H1 (cell line): ENCODE data around the gene METRNL. TPM values are rescaled to one million over a fixed set of nuclear protein-coding genes. Genes with fewer than 3 reads are reported as not detected.

Experiments
- CTCF ChIA-PET: fragments of 300-600 bp; sonication (Branson Sonifier 250); formaldehyde crosslinking; loops from one replicate; lab custom pipeline; 2021; ENCODE audit not compliant: partially characterized antibody; lab: Charles Lee
- POLR2A ChIA-PET: fragments of 300-600 bp; sonication (Branson Sonifier 250); formaldehyde crosslinking; loops from one replicate; lab custom pipeline; 2021; ENCODE audit warnings: inconsistent platforms; ENCODE audit not compliant: partially characterized antibody; lab: Charles Lee
- DNase-seq, 2 experiments: peaks; one replicate each; pipeline versions ENCODE4 v3.0.0 to v3.0.0-alpha.2; 2010 to 2022; ENCODE audit warnings: low spot score in 2 of 2, low read depth in 1 of 2, mixed read lengths in 1 of 2
- FAIRE-seq: peaks from 2 replicates; lab custom pipeline; 2011; peaks lifted over from hg19 to GRCh38; lab: Jason Lieb, UNC
- H2AFZ ChIP-seq: 2 replicates; pipeline ENCODE4 v1.8.1; 2012; ENCODE audit warnings: low read length, inconsistent platforms
- H2AK5ac ChIP-seq: 2 replicates; pipeline ENCODE4 v1.6.1; 2013; ENCODE audit warnings: low read depth, low read length
- H2BK120ac ChIP-seq: replicated peaks from 2 replicates; pipeline ENCODE3; 2013; ENCODE audit warnings: low read depth, low read length, inconsistent platforms
- H2BK12ac ChIP-seq: 2 replicates; pipeline ENCODE4 v1.6.1; 2013; ENCODE audit warnings: low read depth, low read length
- H2BK15ac ChIP-seq: 2 replicates; pipeline ENCODE4 v1.6.1; 2013; ENCODE audit warnings: low read length
- H2BK20ac ChIP-seq: 2 replicates; pipeline ENCODE4 v1.6.1; 2013; ENCODE audit warnings: low read length
- H2BK5ac ChIP-seq: 2 replicates; pipeline ENCODE4 v1.6.1; 2013; ENCODE audit warnings: low read depth, low read length
- H3K14ac ChIP-seq: 2 replicates; pipeline ENCODE4 v1.6.1; 2013; ENCODE audit warnings: inconsistent platforms; ENCODE audit not compliant: insufficient read length
- H3K18ac ChIP-seq: 2 replicates; pipeline ENCODE4 v1.6.1; 2013; ENCODE audit warnings: low read length; ENCODE audit errors: extremely low read depth
- H3K23ac ChIP-seq: 2 replicates; pipeline ENCODE4 v1.6.1; 2013; ENCODE audit warnings: inconsistent platforms; ENCODE audit not compliant: insufficient read length
- H3K23me2 ChIP-seq: 2 replicates; pipeline ENCODE4 v1.6.1; 2013; ENCODE audit warnings: low read depth, low read length
- H3K27ac ChIP-seq: 2 replicates; pipeline ENCODE4 v1.6.1; 2011; ENCODE audit warnings: low read depth, low read length, inconsistent platforms
- H3K27me3 ChIP-seq, 4 experiments: replicated peaks in 1 of 4; 1 replicate in 1 of 4; 2 replicates in 3 of 4; pipeline versions ENCODE4 v1.6.1 to v1.8.1; 2011 to 2013; ENCODE audit warnings: low read length in 3 of 4, mild to moderate bottlenecking in 3 of 4, inconsistent platforms in 2 of 4, mixed read lengths in 2 of 4, moderate library complexity in 1 of 4; ENCODE audit not compliant: control insufficient read depth in 3 of 4, insufficient read depth in 3 of 4; ENCODE audit errors: extremely low read depth in 1 of 4
- H3K36me3 ChIP-seq, 4 experiments: 2 replicates each; pipeline versions ENCODE4 v1.6.1 to v1.8.1; 2011 to 2013; ENCODE audit warnings: mild to moderate bottlenecking in 4 of 4, low read length in 3 of 4, moderate library complexity in 2 of 4, control low read depth in 1 of 4, inconsistent platforms in 1 of 4; ENCODE audit not compliant: insufficient read depth in 4 of 4, control insufficient read depth in 2 of 4
- H3K4ac ChIP-seq: replicated peaks from 2 replicates; pipeline ENCODE3; 2013; ENCODE audit warnings: low read length, low read depth, mixed read lengths, inconsistent platforms; ENCODE audit not compliant: insufficient read length
- H3K4me1 ChIP-seq, 4 experiments: replicated peaks in 1 of 4; 1 replicate in 1 of 4; 2 replicates in 3 of 4; pipeline versions ENCODE4 v1.6.1 to v1.8.1; 2011 to 2013; ENCODE audit warnings: low read length in 3 of 4, inconsistent platforms in 2 of 4, mixed read lengths in 1 of 4; ENCODE audit not compliant: insufficient read depth in 4 of 4, control insufficient read depth in 3 of 4
- H3K4me2 ChIP-seq, 2 experiments: 2 replicates each; pipeline versions ENCODE4 v1.6.1 to v1.8.1; 2011 to 2013; ENCODE audit warnings: low read depth in 2 of 2, low read length in 2 of 2, control low read depth in 1 of 2, inconsistent platforms in 1 of 2, mild to moderate bottlenecking in 1 of 2; ENCODE audit not compliant: insufficient read depth in 1 of 2
- H3K4me3 ChIP-seq, 4 experiments: fragments of 200-600, 300-600 bp in 1 of 4; sonication (generic), shearing (Covaris generic), sonication (Bioruptor Twin) in 1 of 4; 2 replicates each; pipeline versions ENCODE4 v1.5.1 to v1.8.1; 2011 to 2016; ENCODE audit warnings: low read length in 4 of 4, low read depth in 3 of 4, control low read depth in 2 of 4, inconsistent platforms in 2 of 4, mild to moderate bottlenecking in 2 of 4, mixed read lengths in 1 of 4, moderate library complexity in 1 of 4; ENCODE audit not compliant: insufficient read depth in 2 of 4; ENCODE audit errors: extremely low read depth in 1 of 4
- H3K56ac ChIP-seq: replicated peaks from 2 replicates; pipeline ENCODE3; 2013; ENCODE audit warnings: low read depth, mild to moderate bottlenecking, mixed read lengths, low read length, inconsistent platforms; ENCODE audit not compliant: insufficient read length
- H3K79me1 ChIP-seq: 2 replicates; pipeline ENCODE4 v1.6.1; 2013; ENCODE audit warnings: low read depth, low read length, control low read depth
- H3K79me2 ChIP-seq, 2 experiments: 2 replicates each; pipeline versions ENCODE4 v1.6.1 to v1.8.1; 2012 to 2013; ENCODE audit warnings: low read length in 2 of 2, mild to moderate bottlenecking in 2 of 2, inconsistent platforms in 1 of 2; ENCODE audit not compliant: insufficient read depth in 2 of 2, control insufficient read depth in 1 of 2
- H3K9ac ChIP-seq, 4 experiments: replicated peaks in 1 of 4; 1 replicate in 1 of 4; 2 replicates in 3 of 4; pipeline versions ENCODE4 v1.6.1 to v1.8.1; 2011 to 2013; ENCODE audit warnings: low read depth in 3 of 4, low read length in 3 of 4, control low read depth in 2 of 4, mild to moderate bottlenecking in 2 of 4, moderate library complexity in 2 of 4, inconsistent platforms in 1 of 4; ENCODE audit errors: extremely low read depth in 1 of 4
- H3K9me3 ChIP-seq, 2 experiments: 2 replicates each; pipeline versions ENCODE4 v1.6.1 to v1.8.1; 2012 to 2013; ENCODE audit warnings: mild to moderate bottlenecking in 2 of 2, moderate library complexity in 2 of 2, control low read depth in 1 of 2, inconsistent platforms in 1 of 2, low read depth in 1 of 2, low read length in 1 of 2, mixed read lengths in 1 of 2; ENCODE audit not compliant: insufficient read depth in 2 of 2
- H4K20me1 ChIP-seq, 2 experiments: replicated peaks in 1 of 2; 2 replicates each; pipeline versions ENCODE3 to v1.8.1; 2011 to 2013; ENCODE audit warnings: inconsistent platforms in 2 of 2, low read length in 2 of 2, mild to moderate bottlenecking in 1 of 2; ENCODE audit not compliant: insufficient read depth in 2 of 2, control insufficient read depth in 1 of 2
- H4K5ac ChIP-seq: 2 replicates; pipeline ENCODE4 v1.6.1; 2013; ENCODE audit warnings: low read length, low read depth, mixed read lengths, inconsistent platforms; ENCODE audit not compliant: insufficient read length
- H4K8ac ChIP-seq: 2 replicates; pipeline ENCODE4 v1.8.0; 2013; ENCODE audit warnings: mild to moderate bottlenecking, moderate library complexity, low read length, inconsistent platforms; ENCODE audit not compliant: insufficient read depth; ENCODE audit errors: extremely low read depth
- H4K91ac ChIP-seq: replicated peaks from 2 replicates; pipeline ENCODE3; 2013; ENCODE audit warnings: low read length, mixed read lengths, inconsistent platforms; ENCODE audit not compliant: insufficient read length
- BCL11A ChIP-seq, 2 experiments: IDR thresholded peaks; one replicate each; pipeline ENCODE4 v1.6.1; 2011; ENCODE audit warnings: low read depth in 2 of 2, low read length in 2 of 2, mild to moderate bottlenecking in 2 of 2
- E2F6 ChIP-seq: IDR thresholded peaks from 2 replicates; pipeline ENCODE4 v1.6.1; 2012; ENCODE audit warnings: inconsistent platforms
- EZH2 ChIP-seq: fragments of 200-600 bp; sonication (generic); IDR thresholded peaks from 2 replicates; pipeline ENCODE4 v1.7.1; 2012; ENCODE audit warnings: low read depth, mild to moderate bottlenecking, moderate library complexity, low read length, inconsistent platforms; ENCODE audit not compliant: severe bottlenecking
- KDM5A ChIP-seq: fragments of 200-600 bp; IDR thresholded peaks from 2 replicates; pipeline ENCODE4 v1.7.1; 2012; ENCODE audit warnings: mild to moderate bottlenecking, low read length, inconsistent platforms, mixed read lengths
- MAFK ChIP-seq: IDR thresholded peaks from 2 replicates; pipeline ENCODE4 v1.6.1; 2012; ENCODE audit warnings: low read depth, mild to moderate bottlenecking, improper control_type of control experiment, low read length
- NRF1 ChIP-seq: IDR thresholded peaks from 2 replicates; pipeline ENCODE4 v1.6.1; 2011; ENCODE audit warnings: mild to moderate bottlenecking, low read depth, low read length, improper control_type of control experiment
- RAD21 ChIP-seq, 2 experiments: IDR thresholded peaks in 1 of 2; conservative IDR thresholded peaks in 1 of 2; 2 replicates each; pipeline ENCODE4 v1.6.1; 2011; ENCODE audit warnings: low read depth in 2 of 2, low read length in 2 of 2, improper control_type of control experiment in 1 of 2, inconsistent platforms in 1 of 2, mild to moderate bottlenecking in 1 of 2, moderate library complexity in 1 of 2
- SIRT6 ChIP-seq: IDR thresholded peaks from one replicate; pipeline ENCODE4 v1.7.1; 2012; ENCODE audit warnings: low read length, inconsistent platforms
- SP1 ChIP-seq: IDR thresholded peaks from 2 replicates; pipeline ENCODE4 v1.6.1; 2011; ENCODE audit warnings: low read depth, low read length
- TAF1 ChIP-seq: IDR thresholded peaks from 2 replicates; pipeline ENCODE4 v1.6.1; 2011; ENCODE audit warnings: mild to moderate bottlenecking, low read depth, low read length
- TEAD4 ChIP-seq: IDR thresholded peaks from 2 replicates; pipeline ENCODE4 v1.6.1; 2012; ENCODE audit warnings: low read depth, low read length, inconsistent platforms, mixed read lengths
- WGBS, 2 experiments: shearing (Covaris generic) in 1 of 2; methylation state at CpG; one replicate each; pipeline versions ENCODE4 v1.1.6 to v1.1.7; 2013 to 2015; ENCODE audit warnings: low lambda C conversion rate in 2 of 2, mixed read lengths in 2 of 2, inconsistent platforms in 1 of 2, low coverage in 1 of 2, missing lambda C conversion rate in 1 of 2; ENCODE audit not compliant: insufficient replicate concordance in 2 of 2, insufficient coverage in 1 of 2, insufficient read length in 1 of 2; ENCODE audit errors: extremely low coverage in 1 of 2, missing lambda C conversion rate in 1 of 2; 5-methylcytosine and 5-hydroxymethylcytosine counted together
- polyA plus RNA-seq, 7 experiments: library from polyadenylated mRNA; depleted of rRNA in 3 of 7; stranded (reverse) in 5 of 7; unstranded in 2 of 7; fragments of >200 nt in 5 of 7; fragments of 200-250 nt in 2 of 7; gene quantifications; 1 replicate in 5 of 7; 2 replicates in 1 of 7; 4 replicates in 1 of 7; pipeline versions ENCODE4 v1.2.1 to v1.2.3, GENCODE V29; 2011 to 2013; ENCODE audit warnings: missing spikeins in 2 of 7, mixed read lengths in 2 of 7
- total RNA-seq: library from RNA; stranded (reverse); fragmentation: NEBNext Ultra II Directional; extraction: Animal tissue kit (Norgen Biotek cat#: 25700); gene quantifications from 2 replicates; pipeline ENCODE4 v1.2.1, GENCODE V29; 2021

Gene METRNL
- total and polyA plus RNA-seq, 2 of the 8 experiments (the other 6 are each of a cell fraction or from before 2014, with no cell fraction given): 13.9 to 14.2 TPM

GRCh38 chr17:83091257-83092141 is 12.1 kb downstream of the METRNL start:
- Histone ChIP-seq H2BK5ac (no peak overlapping the region), H3K23me2 (no peaks in the 10 kb centered on the region), H3K27me3 (no peaks in the 10 kb centered on the region), H3K18ac (no peak overlapping the region), H3K4ac (no peak overlapping the region), H3K79me2 (0 out of 4 replicates have a peak, but pooled peaks cover 0 to 5% of the 10 kb centered on the region in 2 experiments), H4K91ac (no peak overlapping the region), H4K5ac (no peak overlapping the region), H2BK20ac (no peak overlapping the region), H3K27ac (no peak overlapping the region), H2AFZ (no peak overlapping the region), H3K23ac (no peak overlapping the region), H2AK5ac (no peak overlapping the region), H3K14ac (no peak overlapping the region), H2BK120ac (no peak overlapping the region), H4K20me1 (peaks cover 0 to 3% of the 10 kb centered on the region in 2 experiments), H3K9me3 (no peaks in the 10 kb centered on the region; a peak in 1 of 4 replicates), H3K4me2 (no peak overlapping the region), H3K9ac (no peak overlapping the region), H2BK12ac (no peak overlapping the region), H3K4me3 (no peak overlapping the region), H3K4me1 (peaks cover 0 to 29% (median 3%) of the 10 kb centered on the region in 4 experiments; a peak in 2 of 7 replicates), H3K79me1 (no peaks in the 10 kb centered on the region; the same call in 1 of the 2 replicates), H3K36me3 (peaks cover 3 to 18% (median 6%) of the 10 kb centered on the region in 4 experiments; a peak in 4 of 8 replicates), H2BK15ac (no peak overlapping the region), H3K56ac (no peak overlapping the region), H4K8ac (peak overlapping the region; percentile 25; the same call in 1 of the 2 replicates)
- POLR2A ChIA-PET: interaction anchor here (0.6 to 0.7 kb wide), 2 partner anchors 8 to 137 kb away, joined by 3 read pairs; no protein-coding TSS in a partner anchor
- WGBS, 2 experiments: 88% methylated on average over 34 of the region's 35 CpGs; no CpG with 5 or more reads in 1 of the 2 experiments
- no peak for DNase-seq
- CTCF ChIA-PET: interaction anchor here (0.6 to 1.1 kb wide), 3 partner anchors 63 to 325 kb away, joined by 3 read pairs; no protein-coding TSS in a partner anchor
- no peak for FAIRE-seq
- TF ChIP-seq TAF1 (no peak), RAD21 (IDR thresholded peaks at IDR 0.05 in 1 of 2, conservative IDR thresholded peaks at IDR 0.05 in 1 of 2; ENCODE audit: low read depth in 2 of 2, low read length in 2 of 2) (no peak), E2F6 (no peak), SIRT6 (no peak), SP1 (no peak), KDM5A (no peak), NRF1 (no peak), MAFK (no peak), TEAD4 (no peak), BCL11A (IDR thresholded peaks at IDR 0.05; ENCODE audit: low read depth in 2 of 2, low read length in 2 of 2) (no peak), EZH2 (no peak)
